ENCODE results near the gene OR10G6.
"Not testable (repeated sequence)": the region's sequence is repeated elsewhere in the genome, so short reads cannot be mapped to it uniquely, and the experiment has no call there.

The OR10G6 gene

GRCh38 chr11:123995119-123995518, at the start of gene OR10G6:
OR10G6 (minus strand) TSS chr11:123995161; CDS start chr11:123995161, 0 bp downstream.
- DNase-seq (ENCODE audit: low spot score) = no peak

- no peak for DNase-seq (ENCODE audit: low spot score)
These were observed 48.5 kb upstream of the OR10G6 start for GRCh38 chr11:124043420-124043819.

GRCh38 chr11:124041254-124041653, 46.3 kb upstream of the OR10G6 start, which contains the start of gene OR10G7:
OR10G7 (minus strand) TSS chr11:124041325; CDS start chr11:124039001, 2,324 bp downstream.
- no peak for DNase-seq (ENCODE audit: low spot score)

- DNase-seq (ENCODE audit: low spot score) = no peak
These were observed 44.6 kb upstream of the OR10G6 start for GRCh38 chr11:124039557-124039956.

- DNase-seq (ENCODE audit: low spot score) = no peak
These were observed 41.7 kb upstream of the OR10G6 start for GRCh38 chr11:124036666-124037065.

- no peak for DNase-seq (ENCODE audit: low spot score)
These were observed 31.5 kb upstream of the OR10G6 start, which contains the start of gene OR10G8 for GRCh38 chr11:124026498-124026897. OR10G8 (plus strand) TSS chr11:124026798; CDS start chr11:124029623, 2,825 bp downstream.

- DNase-seq (ENCODE audit: low spot score) = not testable (repeated sequence)
These were observed 20.9 kb upstream of the OR10G6 start for GRCh38 chr11:124015837-124016236.

- no peak for DNase-seq (ENCODE audit: low spot score)
These were observed 17.7 kb upstream of the OR10G6 start, which contains the start of gene OR10G4 for GRCh38 chr11:124012697-124013096. OR10G4 (plus strand) TSS chr11:124012997; CDS start chr11:124015575, 2,578 bp downstream.

GRCh38 chr11:123979311-123979710, 15.7 kb downstream of the OR10G6 start:
- DNase-seq (ENCODE audit: low spot score) = no peak

- DNase-seq (ENCODE audit: low spot score) = no peak
These were observed 17.1 kb downstream of the OR10G6 start, which contains the start of gene OR10S1 for GRCh38 chr11:123977731-123978347. OR10S1 (minus strand) TSS chr11:123977781; CDS start chr11:123977664, 117 bp downstream.

- no peak for DNase-seq (ENCODE audit: low spot score)
These were observed 18.0 kb downstream of the OR10G6 start for GRCh38 chr11:123976770-123977560.

GRCh38 chr11:123973816-123974215, 21.1 kb downstream of the OR10G6 start:
- DNase-seq (ENCODE audit: low spot score) = no peak

GRCh38 chr11:123956752-123957151, 38.2 kb downstream of the OR10G6 start:
- DNase-seq (ENCODE audit: low spot score) = no peak

GRCh38 chr11:123945132-123945531, 49.8 kb downstream of the OR10G6 start:
- DNase-seq (ENCODE audit: low spot score) = no peak
